RWPE1 (cell line): ENCODE data around the gene RFX5.

ENCODE experiments used
- CTCF ChIA-PET: fragments of 350-600 bp; sonication (Branson Sonifier 250); formaldehyde crosslinking; extraction: SDS; loops from one replicate; lab custom pipeline; 2021; lab: Yijun Ruan, JAX
- POLR2A ChIA-PET: fragments of 400-600 bp; formaldehyde crosslinking; extraction: SDS; loops from one replicate; lab custom pipeline; 2020; ENCODE audit warnings: antibody characterized with exemption; ENCODE audit not compliant: low non-redundant PET; lab: Yijun Ruan, JAX
- DNase-seq: peaks from one replicate; pipeline ENCODE4 v3.0.0; 2012; ENCODE audit warnings: low spot score
- H3K27ac ChIP-seq: fragments of 450-650 bp; 2 replicates; pipeline ENCODE4 v1.5.1; 2017
- CTCF ChIP-seq: fragments of 450-650 bp; conservative IDR thresholded peaks from 2 replicates; pipeline ENCODE4 v1.5.1; 2017; ENCODE audit warnings: low read depth, mild to moderate bottlenecking

The RFX5 gene

GRCh38 chr1:151312411-151312810 is 34.6 kb downstream of the RFX5 start:
- ChIA-PET POLR2A (interaction anchor here (1.0 kb wide), 1 partner anchor 31 kb away, joined by 3 read pairs; the partner anchor contains the start of gene ZNF687), CTCF (interaction anchor here (1.7 kb wide), 1 partner anchor 35 kb away, joined by 3 read pairs; the partner anchor contains the start of gene RFX5)
- no peak for DNase-seq
- no peak for TF ChIP-seq CTCF
- H3K27ac ChIP-seq = peak overlapping the region; percentile 39

GRCh38 chr1:151311589-151312331 is 35.3 kb downstream of the RFX5 start:
- peak overlapping the region; percentile 61 for H3K27ac ChIP-seq
- peak; percentile 99 for DNase-seq
- ChIA-PET CTCF (interaction anchor here (0.7 to 1.7 kb wide), 3 partner anchors 16 to 36 kb away, joined by 3 to 4 read pairs (median 3); partner anchors contain the start of gene RFX5), POLR2A (interaction anchor here (0.6 to 1.0 kb wide), 3 partner anchors 20 to 121 kb away, joined by 3 to 5 read pairs (median 3); partner anchors contain the start of gene ZNF687)
- TF ChIP-seq CTCF = no peak

GRCh38 chr1:151311011-151311410 is 36.0 kb downstream of the RFX5 start:
- no peak for TF ChIP-seq CTCF
- CTCF ChIA-PET = interaction anchor here (1.3 to 1.7 kb wide), 2 partner anchors 30 to 36 kb away, joined by 3 to 4 read pairs; partner anchors contain the start of gene RFX5
- H3K27ac ChIP-seq = peak overlapping the region; percentile 61

GRCh38 chr1:151309811-151310323 is 37.2 kb downstream of the RFX5 start:
- no peak for TF ChIP-seq CTCF
- ChIA-PET POLR2A (no interaction called here), CTCF (interaction anchor here (0.7 to 1.0 kb wide), 2 partner anchors 9 to 55 kb away, joined by 3 to 5 read pairs; no protein-coding TSS in a partner anchor)

More at GRCh38 chr1:151311011-151311410, 36.0 kb downstream of the RFX5 start:
- no peak for DNase-seq
- POLR2A ChIA-PET = interaction anchor here (0.6 kb wide), 1 partner anchor 120 kb away, joined by 5 read pairs; no protein-coding TSS in a partner anchor

GRCh38 chr1:151294742-151295462 is 52.1 kb downstream of the RFX5 start:
- ChIA-PET CTCF (interaction anchor here (0.6 to 1.1 kb wide), 4 partner anchors 10 to 46 kb away, joined by 3 to 4 read pairs (median 4); no protein-coding TSS in a partner anchor), POLR2A (no interaction called here)
- no peak for DNase-seq
- TF ChIP-seq CTCF = no peak
- peak overlapping the region; percentile 49 for H3K27ac ChIP-seq

More at GRCh38 chr1:151309811-151310323, 37.2 kb downstream of the RFX5 start:
- H3K27ac ChIP-seq = no peak overlapping the region
- no peak for DNase-seq
